Measurements from ENCODE around the gene GP1BB. TPM values are rescaled to one million over a fixed set of nuclear protein-coding genes. Genes with fewer than 3 reads are reported as not detected.
A peak's percentile ranks its signal among the peaks of the same experiment; 100 is the strongest.

GP1BB gene
- total RNA-seq, 1 donor from 2014 or later = 0.95 TPM

- Histone ChIP-seq H4K20me1 (ENCODE audit: insufficient read depth, low read length) (peaks cover 21% of the 10 kb centered on the region), H3K27ac (ENCODE audit: low read depth, low read length) (no peak within 1 kb of the TSS), H3K4me2 (ENCODE audit: low read length) (peak within 1 kb of the TSS; percentile 95), H3K9ac (ENCODE audit: low read length) (peak within 1 kb of the TSS; percentile 63), H3K4me3 (ENCODE audit: insufficient read depth, low read depth, low read length) (peak within 1 kb of the TSS; percentile 61), H3K36me3 (ENCODE audit: insufficient read depth, low read length) (no peaks in the 10 kb centered on the region), H3K79me2 (ENCODE audit: insufficient read depth, low read length) (peaks cover 18% of the 10 kb centered on the region), H3K27me3 (ENCODE audit: insufficient read depth, low read length) (no peaks in the 10 kb centered on the region), H3K9me3 (ENCODE audit: insufficient read depth, low read depth, low read length) (no peaks in the 10 kb centered on the region), H2AFZ (ENCODE audit: low read depth, low read length) (peak within 1 kb of the TSS; percentile 90), H3K4me1 (ENCODE audit: insufficient read depth, low read length) (peaks cover 17% of the 10 kb centered on the region)
- Mint-ChIP-seq H3K36me3 (ENCODE audit: low read depth, unreplicated experiment) (peaks cover 2% of the 10 kb centered on the region), H3K27me3 (ENCODE audit: low read depth, unreplicated experiment) (peaks cover 46% of the 10 kb centered on the region), H3K4me1 (ENCODE audit: low read depth, unreplicated experiment) (peaks cover 2% of the 10 kb centered on the region), H3K9me3 (ENCODE audit: unreplicated experiment) (no peaks in the 10 kb centered on the region), H3K27ac (ENCODE audit: unreplicated experiment) (no peak within 1 kb of the TSS), H3K4me3 (ENCODE audit: unreplicated experiment) (peak within 1 kb of the TSS; percentile 78)
- TF ChIP-seq EZH2 (IDR thresholded peaks at IDR 0.05; ENCODE audit: insufficient read depth, low read length) (peak; percentile 10), CTCF (IDR thresholded peaks at IDR 0.05; ENCODE audit: insufficient read depth, low read depth, low read length) (no peak)
- DNase-seq (ENCODE audit: low read depth) (no peak), FAIRE-seq (no peak)
These were observed 8.8 kb upstream of the GP1BB start, which contains the start of gene SEPTIN5 for GRCh38 chr22:19714312-19715187. SEPTIN5 (plus strand) TSS chr22:19714503; CDS start chr22:19714589, 86 bp downstream.

GRCh38 chr22:19715188-19715930 is 8.0 kb upstream of the GP1BB start:
- Histone ChIP-seq H3K9me3 (ENCODE audit: insufficient read depth, low read depth, low read length) (no peaks in the 10 kb centered on the region), H3K9ac (ENCODE audit: low read length) (peak overlapping the region; percentile 63), H4K20me1 (ENCODE audit: insufficient read depth, low read length) (peaks cover 29% of the 10 kb centered on the region), H3K4me1 (ENCODE audit: insufficient read depth, low read length) (peaks cover 19% of the 10 kb centered on the region), H3K36me3 (ENCODE audit: insufficient read depth, low read length) (peaks cover 4% of the 10 kb centered on the region), H3K27me3 (ENCODE audit: insufficient read depth, low read length) (no peaks in the 10 kb centered on the region), H3K4me2 (ENCODE audit: low read length) (peak overlapping the region; percentile 95), H3K4me3 (ENCODE audit: insufficient read depth, low read depth, low read length) (peak overlapping the region; percentile 61), H2AFZ (ENCODE audit: low read depth, low read length) (no peak overlapping the region), H3K27ac (ENCODE audit: low read depth, low read length) (no peak overlapping the region), H3K79me2 (ENCODE audit: insufficient read depth, low read length) (peaks cover 18% of the 10 kb centered on the region)
- FAIRE-seq (no peak), DNase-seq (ENCODE audit: low read depth) (no peak)
- peak; percentile 23 for TF ChIP-seq EZH2 (IDR thresholded peaks at IDR 0.05; ENCODE audit: insufficient read depth, low read length)
- TF ChIP-seq CTCF (IDR thresholded peaks at IDR 0.05; ENCODE audit: insufficient read depth, low read depth, low read length) = no peak
- Mint-ChIP-seq H3K36me3 (ENCODE audit: low read depth, unreplicated experiment) (peaks cover 7% of the 10 kb centered on the region), H3K4me1 (ENCODE audit: low read depth, unreplicated experiment) (peaks cover 2% of the 10 kb centered on the region), H3K27ac (ENCODE audit: unreplicated experiment) (no peak overlapping the region), H3K27me3 (ENCODE audit: low read depth, unreplicated experiment) (peaks cover 47% of the 10 kb centered on the region), H3K9me3 (ENCODE audit: unreplicated experiment) (peaks cover 1% of the 10 kb centered on the region), H3K4me3 (ENCODE audit: unreplicated experiment) (peak overlapping the region; percentile 78)

Data from astrocyte (in vitro differentiated cells and primary cell).